Hepatocyte (in vitro differentiated cells): Measurements from ENCODE around the gene FSD1. TPM values are rescaled to one million over a fixed set of nuclear protein-coding genes. Genes with fewer than 3 reads are reported as not detected.

ENCODE experiments used
- DNase-seq: peaks from one replicate; pipeline ENCODE4 v3.0.0-alpha.2; 2016; ENCODE audit warnings: low spot score
- H2AFZ ChIP-seq: fragments of 200-600 bp; sonication (generic); 2 replicates; pipeline ENCODE4 v1.6.0; 2016; ENCODE audit warnings: antibody characterized with exemption, mild to moderate bottlenecking
- H3K27ac ChIP-seq: fragments of 200-600 bp; sonication (generic); 2 replicates; pipeline ENCODE4 v1.5.1; 2016; ENCODE audit warnings: mild to moderate bottlenecking
- H3K27me3 ChIP-seq: fragments of 200-600 bp; sonication (generic); 2 replicates; pipeline ENCODE4 v1.6.1; 2016
- H3K36me3 ChIP-seq: fragments of 200-600 bp; sonication (generic); replicated peaks from 2 replicates; pipeline ENCODE4 v1.5.1; 2016; ENCODE audit warnings: low read depth; ENCODE audit not compliant: insufficient read depth
- H3K4me1 ChIP-seq: fragments of 200-600 bp; sonication (generic); 2 replicates; pipeline ENCODE4 v1.5.1; 2016; ENCODE audit warnings: mild to moderate bottlenecking, moderate library complexity; ENCODE audit not compliant: insufficient read depth
- H3K4me2 ChIP-seq: fragments of 200-600 bp; sonication (generic); 2 replicates; pipeline ENCODE4 v1.6.0; 2016
- H3K4me3 ChIP-seq: fragments of 200-600 bp; sonication (generic); 2 replicates; pipeline ENCODE4 v1.5.1; 2016; ENCODE audit warnings: mild to moderate bottlenecking
- H3K79me2 ChIP-seq: fragments of 200-600 bp; sonication (generic); 2 replicates; pipeline ENCODE4 v1.6.0; 2017; ENCODE audit warnings: mild to moderate bottlenecking
- H3K9me2 ChIP-seq: fragments of 200-600 bp; sonication (generic); replicated peaks from 2 replicates; pipeline ENCODE4 v1.6.0; 2017; ENCODE audit warnings: mild to moderate bottlenecking; ENCODE audit not compliant: insufficient read depth
- H3K9me3 ChIP-seq: fragments of 200-600 bp; sonication (generic); 2 replicates; pipeline ENCODE4 v1.5.1; 2016; ENCODE audit warnings: low read depth, mild to moderate bottlenecking
- H4K20me1 ChIP-seq: fragments of 200-600 bp; sonication (generic); 2 replicates; pipeline ENCODE4 v1.6.0; 2016; ENCODE audit warnings: mild to moderate bottlenecking; ENCODE audit not compliant: insufficient read depth, poor library complexity, severe bottlenecking
- CTCF ChIP-seq: fragments of 200-600 bp; sonication (generic); IDR thresholded peaks from 2 replicates; pipeline ENCODE4 v1.5.1; 2016; ENCODE audit warnings: antibody characterized with exemption, mild to moderate bottlenecking; ENCODE audit not compliant: poor library complexity
- EZH2 ChIP-seq: fragments of 200-600 bp; sonication (generic); IDR thresholded peaks from 2 replicates; pipeline ENCODE4 v1.6.1; 2016; ENCODE audit warnings: antibody characterized with exemption, mild to moderate bottlenecking, borderline replicate concordance
- EZH2phosphoT487 ChIP-seq: fragments of 200-600 bp; sonication (generic); IDR thresholded peaks from one replicate; pipeline ENCODE4 v1.6.1; 2018; ENCODE audit warnings: antibody characterized with exemption, mild to moderate bottlenecking, low read depth, moderate library complexity; ENCODE audit not compliant: unreplicated experiment, severe bottlenecking
- WGBS: methylation state at CpG from one replicate; pipeline ENCODE4 v1.1.6; 2016; ENCODE audit warnings: low lambda C conversion rate; ENCODE audit errors: missing lambda C conversion rate; 5-methylcytosine and 5-hydroxymethylcytosine counted together
- polyA plus RNA-seq: library from polyadenylated mRNA; unstranded; fragments of >200 nt; fragmentation: Nextera tagmentation; extraction: Ambion mirVana; gene quantifications from 2 replicates; pipeline ENCODE4 v1.2.1, GENCODE V29; 2016
- total RNA-seq: library from RNA; depleted of rRNA; stranded (reverse); fragments of >200 nt; gene quantifications from 2 replicates; pipeline ENCODE4 v1.2.3, GENCODE V29; 2014

The FSD1 gene
- total and polyA plus RNA-seq, 2 experiments from 2014 or later = 2.8 to 6.3 TPM

DNA sequence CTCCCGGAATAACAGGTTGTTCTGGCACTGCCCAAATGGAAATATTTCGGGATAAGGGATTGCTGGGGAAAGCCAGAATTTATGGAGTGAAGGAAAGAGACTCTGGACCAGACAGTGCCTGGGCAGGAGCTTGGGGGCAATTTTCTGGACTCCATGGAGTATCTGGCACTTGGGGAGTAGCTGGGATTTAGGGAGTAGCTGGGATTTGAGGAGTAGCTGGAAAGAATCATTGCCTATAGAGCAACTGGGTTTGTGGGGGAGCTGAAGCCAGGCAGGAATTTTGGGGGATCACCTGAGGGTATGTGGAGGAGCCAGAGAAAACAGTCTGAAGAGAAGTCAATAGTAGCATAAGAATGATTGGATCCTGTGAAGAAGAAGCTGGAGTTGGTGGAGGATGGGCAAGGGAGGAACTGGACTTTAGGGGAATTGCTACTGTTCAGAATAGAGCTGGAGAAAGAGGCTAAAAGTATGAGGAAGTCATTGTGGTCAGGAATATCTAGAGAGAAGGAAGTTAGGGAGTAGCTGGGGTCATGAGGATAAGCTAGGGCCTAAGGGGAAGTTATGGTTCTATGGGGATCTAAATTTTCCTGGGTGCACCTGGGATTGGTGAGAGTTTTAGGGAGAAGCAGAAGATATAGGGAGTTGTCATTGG is 14.8 kb downstream of the FSD1 start:
- Histone ChIP-seq H4K20me1 (no peaks in the 10 kb centered on the region), H3K9me3 (no peaks in the 10 kb centered on the region), H3K27ac (no peak overlapping the region), H3K4me2 (no peak overlapping the region), H3K4me1 (no peaks in the 10 kb centered on the region), H3K27me3 (no peaks in the 10 kb centered on the region), H3K9me2 (no peaks in the 10 kb centered on the region), H3K36me3 (no peaks in the 10 kb centered on the region), H2AFZ (no peak overlapping the region), H3K79me2 (no peaks in the 10 kb centered on the region), H3K4me3 (no peak overlapping the region)
- TF ChIP-seq EZH2phosphoT487 = no peak
- no peak for TF ChIP-seq CTCF
- TF ChIP-seq EZH2 = no peak
- DNase-seq = no peak
- WGBS = 97% methylated on average over 2 of the region's 2 CpGs

- TF ChIP-seq EZH2 (no peak), EZH2phosphoT487 (no peak), CTCF (no peak)
- no peaks in the 10 kb centered on the region for H3K9me3 ChIP-seq
- no peaks in the 10 kb centered on the region for H3K4me1 ChIP-seq
- WGBS = 95% methylated on average over 2 of the region's 2 CpGs
- no peaks in the 10 kb centered on the region for H3K79me2 ChIP-seq
- no peak overlapping the region for H3K4me2 ChIP-seq
- no peaks in the 10 kb centered on the region for H3K9me2 ChIP-seq
- DNase-seq = no peak
- no peak overlapping the region for H2AFZ ChIP-seq
- no peaks in the 10 kb centered on the region for H3K36me3 ChIP-seq
- H3K4me3 ChIP-seq = no peak overlapping the region
- H3K27me3 ChIP-seq = no peaks in the 10 kb centered on the region
- H4K20me1 ChIP-seq = no peaks in the 10 kb centered on the region
- H3K27ac ChIP-seq = no peak overlapping the region
Observed at GRCh38 chr19:4320419-4320818, 16.0 kb downstream of the FSD1 start.

DNA sequence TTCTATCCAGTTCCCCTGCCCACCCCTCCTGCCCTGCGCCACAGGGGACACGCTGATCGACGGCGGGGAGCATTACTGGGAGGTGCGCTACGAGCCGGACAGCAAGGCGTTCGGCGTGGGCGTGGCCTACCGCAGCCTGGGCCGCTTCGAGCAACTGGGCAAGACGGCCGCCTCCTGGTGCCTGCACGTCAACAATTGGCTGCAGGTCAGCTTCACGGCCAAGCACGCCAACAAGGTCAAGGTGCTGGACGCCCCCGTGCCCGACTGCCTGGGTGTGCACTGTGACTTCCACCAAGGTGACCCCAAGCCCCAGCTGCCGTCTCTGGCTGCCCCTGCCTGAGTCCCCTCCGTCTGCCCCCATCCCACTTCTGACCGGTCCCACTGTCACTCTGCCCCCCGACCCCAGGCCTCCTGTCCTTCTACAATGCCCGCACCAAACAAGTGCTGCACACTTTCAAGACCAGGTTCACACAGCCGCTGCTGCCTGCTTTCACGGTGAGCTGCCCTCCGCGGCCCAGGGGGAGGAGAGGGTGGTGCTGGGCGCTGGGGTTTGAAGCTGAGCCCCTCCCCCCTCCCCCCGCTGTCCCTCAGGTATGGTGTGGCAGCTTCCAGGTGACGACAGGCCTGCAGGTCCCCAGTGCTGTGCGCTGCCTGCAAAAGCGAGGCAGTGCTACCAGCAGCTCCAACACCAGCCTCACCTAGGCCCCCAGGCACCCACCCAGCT is 18.7 kb downstream of the FSD1 start:
- 93% methylated on average over 32 of the region's 37 CpGs for WGBS
- H4K20me1 ChIP-seq = no peaks in the 10 kb centered on the region
- no peaks in the 10 kb centered on the region for H3K9me3 ChIP-seq
- H3K79me2 ChIP-seq = no peaks in the 10 kb centered on the region
- no peaks in the 10 kb centered on the region for H3K27me3 ChIP-seq
- DNase-seq = no peak
- no peak overlapping the region for H3K27ac ChIP-seq
- no peak overlapping the region for H2AFZ ChIP-seq
- TF ChIP-seq EZH2phosphoT487 (no peak), EZH2 (no peak), CTCF (no peak)
- H3K9me2 ChIP-seq = no peaks in the 10 kb centered on the region
- peaks cover 8% of the 10 kb centered on the region for H3K4me1 ChIP-seq
- H3K4me3 ChIP-seq = no peak overlapping the region
- H3K4me2 ChIP-seq = no peak overlapping the region
- no peaks in the 10 kb centered on the region for H3K36me3 ChIP-seq
